CD14-positive monocyte (primary cell): ENCODE results near the gene DNMT3L. TPM values are rescaled to one million over a fixed set of nuclear protein-coding genes. Genes with fewer than 3 reads are reported as not detected.

Experiments
- DNase-seq, 3 donors: peaks; one replicate each; pipeline ENCODE4 v3.0.0-alpha.2; 2011 to 2022
- H2AFZ ChIP-seq: 2 replicates; pipeline ENCODE4 v1.6.0; 2012; ENCODE audit warnings: mild to moderate bottlenecking, low read depth, low read length, inconsistent platforms; ENCODE audit not compliant: insufficient read depth, poor library complexity, severe bottlenecking
- H3K27ac ChIP-seq, 2 donors: 1 replicate in 1 of 2; 2 replicates in 1 of 2; pipeline ENCODE4 v1.5.1; 2012 to 2013; ENCODE audit warnings: low read length in 2 of 2, control low read depth in 1 of 2, inconsistent platforms in 1 of 2, low read depth in 1 of 2, mild to moderate bottlenecking in 1 of 2
- H3K27me3 ChIP-seq, 2 donors: one replicate each; pipeline versions ENCODE4 v1.6.0 to v1.6.1; 2011 to 2013; ENCODE audit warnings: low read length in 2 of 2; ENCODE audit not compliant: control insufficient read depth in 2 of 2, insufficient read depth in 2 of 2
- H3K36me3 ChIP-seq, 2 donors: replicated peaks in 1 of 2; 1 replicate in 1 of 2; 2 replicates in 1 of 2; pipeline versions ENCODE4 v1.5.1 to v1.6.1; 2012 to 2013; ENCODE audit warnings: low read length in 2 of 2, control low read depth in 1 of 2, inconsistent platforms in 1 of 2, mild to moderate bottlenecking in 1 of 2; ENCODE audit not compliant: insufficient read depth in 2 of 2, control insufficient read depth in 1 of 2
- H3K4me1 ChIP-seq, 2 donors: 1 replicate in 1 of 2; 2 replicates in 1 of 2; pipeline versions ENCODE4 v1.5.1 to v1.6.1; 2012 to 2013; ENCODE audit warnings: low read length in 2 of 2, control low read depth in 1 of 2, inconsistent platforms in 1 of 2, mild to moderate bottlenecking in 1 of 2, moderate library complexity in 1 of 2; ENCODE audit not compliant: insufficient read depth in 2 of 2, control insufficient read depth in 1 of 2
- H3K4me2 ChIP-seq: replicated peaks from 2 replicates; pipeline ENCODE3; 2012; ENCODE audit warnings: low read length, moderate library complexity, mild to moderate bottlenecking; ENCODE audit not compliant: poor library complexity, severe bottlenecking; ENCODE audit errors: extremely low read depth
- H3K4me3 ChIP-seq, 3 experiments: fragments of 200-600 bp in 1 of 3; sonication (generic) in 1 of 3; replicated peaks in 1 of 3; 1 replicate in 2 of 3; 2 replicates in 1 of 3; pipeline ENCODE4 v1.5.1; 2011 to 2013; ENCODE audit warnings: low read length in 3 of 3, mild to moderate bottlenecking in 3 of 3, control low read depth in 2 of 3, low read depth in 2 of 3, inconsistent platforms in 1 of 3, moderate library complexity in 1 of 3
- H3K79me2 ChIP-seq: 2 replicates; pipeline ENCODE4 v1.6.0; 2012; ENCODE audit warnings: mild to moderate bottlenecking, control low read depth, inconsistent platforms, low read length, moderate library complexity; ENCODE audit not compliant: insufficient read depth
- H3K9ac ChIP-seq: 2 replicates; pipeline ENCODE4 v1.6.0; 2017; ENCODE audit warnings: low read length, mild to moderate bottlenecking; ENCODE audit not compliant: insufficient read depth, poor library complexity, severe bottlenecking
- H3K9me3 ChIP-seq, 2 donors: replicated peaks in 1 of 2; 1 replicate in 1 of 2; 2 replicates in 1 of 2; pipeline versions ENCODE4 v1.5.1 to v1.6.1; 2012 to 2013; ENCODE audit warnings: low read length in 2 of 2, control low read depth in 1 of 2; ENCODE audit not compliant: control insufficient read depth in 1 of 2, insufficient read depth in 1 of 2
- H4K20me1 ChIP-seq: 2 replicates; pipeline ENCODE4 v1.6.0; 2012; ENCODE audit warnings: mild to moderate bottlenecking, low read length, control low read depth, moderate library complexity; ENCODE audit not compliant: insufficient read depth
- H3K27ac Mint-ChIP-seq, 7 donors: one replicate each; pipeline ENCODE4 v1.8.0; 2020; ENCODE audit warnings: mild to moderate bottlenecking in 7 of 7, mixed read lengths in 7 of 7, moderate library complexity in 6 of 7, inconsistent platforms in 2 of 7
- H3K27me3 Mint-ChIP-seq, 3 donors: one replicate each; pipeline ENCODE4 v1.8.0; 2021 to 2022; ENCODE audit warnings: low read depth in 3 of 3, mild to moderate bottlenecking in 3 of 3, mixed read lengths in 3 of 3, moderate library complexity in 3 of 3, inconsistent platforms in 1 of 3
- H3K36me3 Mint-ChIP-seq, 2 donors: one replicate each; pipeline ENCODE4 v1.8.0; 2020; ENCODE audit warnings: mixed read lengths in 2 of 2, inconsistent platforms in 1 of 2, mild to moderate bottlenecking in 1 of 2
- H3K4me1 Mint-ChIP-seq: one replicate; pipeline ENCODE4 v1.8.0; 2020; ENCODE audit warnings: mild to moderate bottlenecking, mixed read lengths
- H3K4me3 Mint-ChIP-seq, 2 donors: one replicate each; pipeline ENCODE4 v1.8.0; 2020; ENCODE audit warnings: mild to moderate bottlenecking in 2 of 2, mixed read lengths in 2 of 2, moderate library complexity in 1 of 2
- H3K9me3 Mint-ChIP-seq, 7 donors: one replicate each; pipeline ENCODE4 v1.8.0; 2020 to 2022; ENCODE audit warnings: mixed read lengths in 7 of 7, mild to moderate bottlenecking in 6 of 7, moderate library complexity in 6 of 7, inconsistent platforms in 2 of 7
- CTCF ChIP-seq: fragments of 200-600 bp; IDR thresholded peaks from one replicate; pipeline ENCODE4 v1.8.0; 2022; ENCODE audit warnings: antibody characterized with exemption, mild to moderate bottlenecking
- WGBS: methylation state at CpG from one replicate; pipeline ENCODE4 v1.1.5; 2013; ENCODE audit warnings: missing lambda C conversion rate; ENCODE audit not compliant: insufficient coverage; 5-methylcytosine and 5-hydroxymethylcytosine counted together
- intact Hi-C, 2 donors: fragments of 100-400 bp; cut with micrococcal nuclease; formaldehyde crosslinking; loops; one replicate each; pipeline versions ENCODE4 v1.15.0 to v1.15.1; 2023
- polyA plus RNA-seq, 3 donors: library from polyadenylated mRNA; depleted of rRNA in 1 of 3; unstranded in 2 of 3; stranded (reverse) in 1 of 3; fragments of 300-500 nt in 2 of 3; fragments of >200 nt in 1 of 3; fragmentation: Illumina TruSeq in 2 of 3; gene quantifications; 1 replicate in 2 of 3; 2 replicates in 1 of 3; pipeline ENCODE4 v1.2.3, GENCODE V29; 2012 to 2021

The DNMT3L gene
- polyA plus RNA-seq, 3 donors = not detected

- TF ChIP-seq CTCF = no peak
- Histone ChIP-seq H3K4me2 (no peak overlapping the region), H3K4me3 (no peak overlapping the region), H3K9me3 (no peaks in the 10 kb centered on the region), H3K79me2 (no peaks in the 10 kb centered on the region), H4K20me1 (no peaks in the 10 kb centered on the region), H3K9ac (no peak overlapping the region), H2AFZ (no peak overlapping the region), H3K36me3 (no peaks in the 10 kb centered on the region), H3K4me1 (no peaks in the 10 kb centered on the region), H3K27me3 (no peaks in the 10 kb centered on the region), H3K27ac (no peak overlapping the region)
- Mint-ChIP-seq H3K36me3 (no peaks in the 10 kb centered on the region), H3K4me3 (no peak overlapping the region), H3K27ac (no peak overlapping the region), H3K4me1 (no peaks in the 10 kb centered on the region), H3K9me3 (no peaks in the 10 kb centered on the region), H3K27me3 (peaks cover 0 to 10% (median 6%) of the 10 kb centered on the region in 3 donors)
- intact Hi-C loops = no loop called here
- WGBS = 98% methylated on average over 9 of the region's 12 CpGs
- DNase-seq = no peak
These were observed 800 bp upstream of the DNMT3L start for GRCh38 chr21:44262338-44263056.

GRCh38 chr21:44260791-44261631, 686 bp downstream of the DNMT3L start:
- no peaks in the 10 kb centered on the region for H3K36me3 Mint-ChIP-seq
- no peaks in the 10 kb centered on the region for H3K4me1 Mint-ChIP-seq
- TF ChIP-seq CTCF = no peak
- Histone ChIP-seq H3K79me2 (no peaks in the 10 kb centered on the region), H3K9ac (no peak overlapping the region), H4K20me1 (no peaks in the 10 kb centered on the region), H3K27me3 (no peaks in the 10 kb centered on the region), H3K4me2 (no peak overlapping the region), H3K9me3 (no peaks in the 10 kb centered on the region), H3K36me3 (no peaks in the 10 kb centered on the region), H3K4me3 (no peak overlapping the region), H3K27ac (no peak overlapping the region), H3K4me1 (no peaks in the 10 kb centered on the region), H2AFZ (no peak overlapping the region)
- WGBS = 95% methylated on average over 14 of the region's 19 CpGs
- intact Hi-C loops = no loop called here
- H3K9me3 Mint-ChIP-seq = no peaks in the 10 kb centered on the region
- peak overlapping the region in 2 of 7 donors; percentile 21 to 53 for H3K27ac Mint-ChIP-seq
- H3K4me3 Mint-ChIP-seq = no peak overlapping the region
- peaks cover under 1 to 10% (median 6%) of the 10 kb centered on the region in 3 donors for H3K27me3 Mint-ChIP-seq
- DNase-seq = no peak
